Cardiac muscle cell (in vitro differentiated cells and primary cell): ENCODE results near the gene B3GALT6. TPM values are rescaled to one million over a fixed set of nuclear protein-coding genes. Genes with fewer than 3 reads are reported as not detected.
A peak's percentile ranks its signal among the peaks of the same experiment; 100 is the strongest.

ENCODE experiments used
- DNase-seq, 2 donors: peaks; one replicate each; pipeline versions ENCODE4 v3.0.0 to v3.0.0-alpha.2; 2010 to 2017; ENCODE audit warnings: low read depth in 1 of 2, low spot score in 1 of 2
- H3K27ac ChIP-seq: fragments of 200-600 bp; sonication (generic); 2 replicates; pipeline ENCODE4 v1.5.1; 2016
- H3K27me3 ChIP-seq: fragments of 200-600 bp; sonication (generic); 2 replicates; pipeline ENCODE4 v1.6.0; 2016; ENCODE audit warnings: control low read depth
- H3K36me3 ChIP-seq: fragments of 200-600 bp; sonication (generic); 2 replicates; pipeline ENCODE4 v1.5.1; 2016; ENCODE audit warnings: control low read depth
- H3K4me1 ChIP-seq: fragments of 200-600 bp; sonication (generic); 2 replicates; pipeline ENCODE4 v1.8.1; 2017; ENCODE audit warnings: low read depth, mild to moderate bottlenecking, mixed run types
- H3K4me3 ChIP-seq: fragments of 200-600 bp; sonication (generic); 2 replicates; pipeline ENCODE4 v1.5.1; 2016; ENCODE audit warnings: mild to moderate bottlenecking
- H3K9me3 ChIP-seq: fragments of 200-600 bp; sonication (generic); 2 replicates; pipeline ENCODE4 v1.5.1; 2017; ENCODE audit warnings: low read depth, mild to moderate bottlenecking, control low read depth
- CTCF ChIP-seq: IDR thresholded peaks from 2 replicates; pipeline ENCODE4 v1.5.1; 2012; ENCODE audit warnings: low read depth, mild to moderate bottlenecking, low read length
- polyA plus RNA-seq: library from polyadenylated mRNA; unstranded; fragments of >200 nt; fragmentation: Nextera tagmentation; extraction: Ambion mirVana; gene quantifications from 2 replicates; pipeline ENCODE4 v1.2.1, GENCODE V29; 2016
- total RNA-seq: library from RNA; depleted of rRNA; stranded (reverse); fragments of >200 nt; gene quantifications from 2 replicates; pipeline ENCODE4 v1.2.3, GENCODE V29; 2016

Gene B3GALT6
- total and polyA plus RNA-seq, 2 experiments from 2014 or later: 56.8 to 58.9 TPM

- H3K27ac ChIP-seq: no peak overlapping the region
- no peak overlapping the region for H3K4me3 ChIP-seq
- no peaks in the 10 kb centered on the region for H3K4me1 ChIP-seq
- peak in 1 of 2 donors; percentile 16 for DNase-seq
- TF ChIP-seq CTCF: no peak
- H3K36me3 ChIP-seq: peaks cover 5% of the 10 kb centered on the region
- H3K9me3 ChIP-seq: no peaks in the 10 kb centered on the region
- H3K27me3 ChIP-seq: no peaks in the 10 kb centered on the region
These were observed 19.2 kb upstream of the B3GALT6 start for GRCh38 chr1:1212780-1213344.

- Histone ChIP-seq H3K9me3 (no peaks in the 10 kb centered on the region), H3K4me1 (no peaks in the 10 kb centered on the region), H3K27me3 (no peaks in the 10 kb centered on the region), H3K4me3 (no peak within 1 kb of the TSS), H3K36me3 (peaks cover 7% of the 10 kb centered on the region), H3K27ac (no peak within 1 kb of the TSS)
- no peak for TF ChIP-seq CTCF
- no peak for DNase-seq
These were observed 18.4 kb upstream of the B3GALT6 start, which contains the start of gene TNFRSF4 for GRCh38 chr1:1213345-1214265. TSS of gene TNFRSF4 (minus strand) at chr1:1214153. CDS start at chr1:1214127, 26 bp downstream.

GRCh38 chr1:1215080-1215676 is 16.9 kb upstream of the B3GALT6 start:
- H3K27me3 ChIP-seq: no peaks in the 10 kb centered on the region
- H3K4me1 ChIP-seq: no peaks in the 10 kb centered on the region
- H3K27ac ChIP-seq: no peak overlapping the region
- no peaks in the 10 kb centered on the region for H3K9me3 ChIP-seq
- peaks cover 9% of the 10 kb centered on the region for H3K36me3 ChIP-seq
- no peak for TF ChIP-seq CTCF
- no peak for DNase-seq
- H3K4me3 ChIP-seq: no peak overlapping the region

GRCh38 chr1:1215881-1216605 is 16.0 kb upstream of the B3GALT6 start:
- Histone ChIP-seq H3K4me1 (no peaks in the 10 kb centered on the region), H3K4me3 (no peak overlapping the region), H3K9me3 (no peaks in the 10 kb centered on the region), H3K27ac (no peak overlapping the region), H3K27me3 (no peaks in the 10 kb centered on the region), H3K36me3 (peaks cover 12% of the 10 kb centered on the region)
- no peak for DNase-seq
- TF ChIP-seq CTCF: no peak
